Osteoblast (primary cell): ENCODE results near the gene LRRC55. TPM values are rescaled to one million over a fixed set of nuclear protein-coding genes. Genes with fewer than 3 reads are reported as not detected.

Source experiments
- DNase-seq: peaks from one replicate; pipeline ENCODE4 v3.0.0; 2011; ENCODE audit warnings: low spot score, mixed read lengths; ENCODE audit not compliant: insufficient read length; ENCODE audit errors: missing footprints
- H2AFZ ChIP-seq: 2 replicates; pipeline ENCODE4 v1.6.0; 2011; ENCODE audit warnings: mild to moderate bottlenecking, low read length
- H3K27ac ChIP-seq: 2 replicates; pipeline ENCODE4 v1.5.1; 2011; ENCODE audit warnings: mild to moderate bottlenecking, low read depth, low read length, moderate library complexity
- H3K27me3 ChIP-seq: 2 replicates; pipeline ENCODE4 v1.6.0; 2012; ENCODE audit warnings: mild to moderate bottlenecking, control low read depth, inconsistent platforms, low read length, moderate library complexity; ENCODE audit not compliant: insufficient read depth
- H3K36me3 ChIP-seq: 2 replicates; pipeline ENCODE4 v1.5.1; 2011; ENCODE audit warnings: mild to moderate bottlenecking, low read length, control low read depth, moderate library complexity; ENCODE audit not compliant: insufficient read depth
- H3K4me1 ChIP-seq: 2 replicates; pipeline ENCODE4 v1.5.1; 2011; ENCODE audit warnings: mild to moderate bottlenecking, low read length, control low read depth, moderate library complexity; ENCODE audit not compliant: insufficient read depth
- H3K4me2 ChIP-seq: 2 replicates; pipeline ENCODE4 v1.6.0; 2011; ENCODE audit warnings: mild to moderate bottlenecking, low read length; ENCODE audit not compliant: insufficient read depth
- H3K4me3 ChIP-seq: fragments of 200-600 bp; sonication (generic); 3 replicates; pipeline ENCODE4 v1.5.1; 2012; ENCODE audit warnings: mild to moderate bottlenecking, low read length, inconsistent platforms; ENCODE audit not compliant: insufficient read depth
- H3K79me2 ChIP-seq: 2 replicates; pipeline ENCODE4 v1.6.0; 2012; ENCODE audit warnings: mild to moderate bottlenecking, low read length, control low read depth, inconsistent platforms; ENCODE audit not compliant: insufficient read depth
- H3K9me3 ChIP-seq: 2 replicates; pipeline ENCODE4 v1.5.1; 2011; ENCODE audit warnings: low read depth, low read length, control low read depth
- H4K20me1 ChIP-seq: 2 replicates; pipeline ENCODE4 v1.6.0; 2012; ENCODE audit warnings: mild to moderate bottlenecking, low read length, control low read depth; ENCODE audit not compliant: insufficient read depth
- total RNA-seq: library from RNA; depleted of rRNA; stranded (reverse); fragments of >200 nt; gene quantifications from 2 replicates; pipeline ENCODE4 v1.2.3, GENCODE V29; 2012
- TF ChIP-seq, protein P1 (sequence below): IDR thresholded peaks from 2 replicates; pipeline ENCODE4 v1.5.1; 2011; ENCODE audit warnings: mild to moderate bottlenecking, low read depth, low read length, moderate library complexity; ENCODE audit errors: extremely low read depth

LRRC55 gene
- total RNA-seq, 1 donor, result not detected

DNA sequence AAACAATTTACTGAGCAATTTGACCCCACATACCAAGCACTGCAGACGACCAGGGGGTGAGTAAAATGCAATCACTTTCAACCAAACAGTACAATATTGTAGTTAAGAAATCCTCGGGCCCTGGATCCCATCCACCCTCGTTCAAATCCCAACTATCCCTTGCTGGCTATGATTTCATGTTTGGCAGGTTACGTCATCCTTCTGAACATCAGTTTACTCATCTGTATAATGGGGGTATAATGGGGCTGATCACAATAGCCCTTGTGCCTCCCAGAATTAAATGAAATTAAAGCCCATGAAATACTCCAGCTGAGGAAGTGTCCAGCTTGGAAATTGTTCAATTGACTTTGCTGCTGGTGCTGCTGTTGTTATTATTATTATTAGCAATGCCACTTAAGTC, 34.7 kb downstream of the LRRC55 start:
- no peaks in the 10 kb centered on the region for H3K79me2 ChIP-seq
- H3K27ac ChIP-seq, result no peak overlapping the region
- H3K9me3 ChIP-seq, result no peaks in the 10 kb centered on the region
- H3K4me3 ChIP-seq, result no peak overlapping the region
- H2AFZ ChIP-seq, result no peak overlapping the region
- peaks cover 16% of the 10 kb centered on the region for H3K4me1 ChIP-seq
- no peak overlapping the region for H3K4me2 ChIP-seq
- DNase-seq, result no peak
- H4K20me1 ChIP-seq, result no peaks in the 10 kb centered on the region
- no peaks in the 10 kb centered on the region for H3K36me3 ChIP-seq
- H3K27me3 ChIP-seq, result no peaks in the 10 kb centered on the region
- TF ChIP-seq, protein P1, sequence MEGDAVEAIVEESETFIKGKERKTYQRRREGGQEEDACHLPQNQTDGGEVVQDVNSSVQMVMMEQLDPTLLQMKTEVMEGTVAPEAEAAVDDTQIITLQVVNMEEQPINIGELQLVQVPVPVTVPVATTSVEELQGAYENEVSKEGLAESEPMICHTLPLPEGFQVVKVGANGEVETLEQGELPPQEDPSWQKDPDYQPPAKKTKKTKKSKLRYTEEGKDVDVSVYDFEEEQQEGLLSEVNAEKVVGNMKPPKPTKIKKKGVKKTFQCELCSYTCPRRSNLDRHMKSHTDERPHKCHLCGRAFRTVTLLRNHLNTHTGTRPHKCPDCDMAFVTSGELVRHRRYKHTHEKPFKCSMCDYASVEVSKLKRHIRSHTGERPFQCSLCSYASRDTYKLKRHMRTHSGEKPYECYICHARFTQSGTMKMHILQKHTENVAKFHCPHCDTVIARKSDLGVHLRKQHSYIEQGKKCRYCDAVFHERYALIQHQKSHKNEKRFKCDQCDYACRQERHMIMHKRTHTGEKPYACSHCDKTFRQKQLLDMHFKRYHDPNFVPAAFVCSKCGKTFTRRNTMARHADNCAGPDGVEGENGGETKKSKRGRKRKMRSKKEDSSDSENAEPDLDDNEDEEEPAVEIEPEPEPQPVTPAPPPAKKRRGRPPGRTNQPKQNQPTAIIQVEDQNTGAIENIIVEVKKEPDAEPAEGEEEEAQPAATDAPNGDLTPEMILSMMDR, result no peak

- H3K27ac ChIP-seq, result no peak overlapping the region
- no peaks in the 10 kb centered on the region for H3K36me3 ChIP-seq
- TF ChIP-seq, protein P1, result no peak
- H3K4me2 ChIP-seq, result no peak overlapping the region
- no peaks in the 10 kb centered on the region for H3K27me3 ChIP-seq
- H2AFZ ChIP-seq, result no peak overlapping the region
- H3K4me3 ChIP-seq, result no peak overlapping the region
- no peak for DNase-seq
- no peaks in the 10 kb centered on the region for H4K20me1 ChIP-seq
- no peaks in the 10 kb centered on the region for H3K79me2 ChIP-seq
- H3K9me3 ChIP-seq, result no peaks in the 10 kb centered on the region
- H3K4me1 ChIP-seq, result peaks cover 16% of the 10 kb centered on the region
Measured at GRCh38 chr11:57217053-57217452, 35.3 kb downstream of the LRRC55 start.

DNA sequence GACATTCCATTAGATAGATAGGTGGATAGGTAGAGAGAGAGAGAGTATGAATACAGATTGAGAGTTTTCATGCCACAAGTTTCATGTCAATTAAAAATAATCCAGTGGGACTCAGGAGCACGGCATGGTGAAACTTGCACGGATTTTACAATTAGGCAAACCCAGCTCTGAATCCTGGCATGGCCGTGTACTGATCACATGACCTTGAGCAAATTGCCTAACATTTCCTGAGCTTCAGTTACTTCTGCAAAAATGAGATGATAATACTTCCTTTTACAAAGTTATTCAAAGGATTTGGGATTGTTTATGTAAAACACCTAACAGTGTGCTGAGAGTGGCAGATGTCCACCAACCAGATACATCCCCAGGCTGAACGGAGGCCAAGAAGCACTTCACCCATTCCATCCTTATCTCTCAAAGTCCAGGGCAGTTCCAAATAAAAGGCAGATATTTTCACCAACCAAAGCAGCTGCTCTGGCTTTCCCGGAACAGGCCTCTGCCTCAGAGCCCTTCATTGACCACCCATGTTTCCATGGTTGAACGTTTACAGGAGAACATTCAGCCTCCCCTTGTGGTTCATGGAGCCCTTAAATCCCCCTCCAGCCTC, 37.4 kb downstream of the LRRC55 start:
- peak overlapping the region; percentile 41 for H2AFZ ChIP-seq
- TF ChIP-seq, protein P1, result no peak
- H3K79me2 ChIP-seq, result no peaks in the 10 kb centered on the region
- no peaks in the 10 kb centered on the region for H3K9me3 ChIP-seq
- H3K27me3 ChIP-seq, result no peaks in the 10 kb centered on the region
- no peak overlapping the region for H3K4me2 ChIP-seq
- no peaks in the 10 kb centered on the region for H3K36me3 ChIP-seq
- no peaks in the 10 kb centered on the region for H4K20me1 ChIP-seq
- no peak for DNase-seq
- H3K27ac ChIP-seq, result no peak overlapping the region
- no peak overlapping the region for H3K4me3 ChIP-seq
- H3K4me1 ChIP-seq, result peaks cover 10% of the 10 kb centered on the region

- no peak overlapping the region for H3K27ac ChIP-seq
- H3K4me1 ChIP-seq, result peaks cover 6% of the 10 kb centered on the region
- no peak overlapping the region for H3K4me3 ChIP-seq
- no peak for DNase-seq
- H3K9me3 ChIP-seq, result no peaks in the 10 kb centered on the region
- H3K36me3 ChIP-seq, result no peaks in the 10 kb centered on the region
- H3K79me2 ChIP-seq, result no peaks in the 10 kb centered on the region
- TF ChIP-seq, protein P1, result no peak
- H3K27me3 ChIP-seq, result no peaks in the 10 kb centered on the region
- no peak overlapping the region for H3K4me2 ChIP-seq
- no peaks in the 10 kb centered on the region for H4K20me1 ChIP-seq
- H2AFZ ChIP-seq, result no peak overlapping the region
Measured at GRCh38 chr11:57222239-57222638, 40.5 kb downstream of the LRRC55 start.
